GM12878 (cell line): Measurements from ENCODE around the gene CLASP1.
"Not testable (repeated sequence)": the region's sequence is repeated elsewhere in the genome, so short reads cannot be mapped to it uniquely, and the experiment has no call there.

Source experiments
- CEBPB ChIP-seq, 2 experiments: fragments of 150-350 bp in 1 of 2; IDR thresholded peaks; 2 replicates each; pipeline ENCODE4 v1.6.1; 2012 to 2014; ENCODE audit warnings: low read depth in 2 of 2, low read length in 2 of 2, borderline replicate concordance in 1 of 2, inconsistent platforms in 1 of 2
- KDM1A ChIP-seq: fragments of 200-600 bp; sonication (generic); IDR thresholded peaks from 2 replicates; pipeline ENCODE4 v1.6.1; 2016; ENCODE audit warnings: borderline replicate concordance

GRCh38 chr2:121611048-121611649 is 38.1 kb downstream of the CLASP1 start:
- not testable (repeated sequence) for TF ChIP-seq CEBPB (IDR thresholded peaks at IDR 0.05; ENCODE audit: borderline replicate concordance in 1 of 2, low read depth in 2 of 2, low read length in 2 of 2); KDM1A
